IMR-90 (cell line): Measurements from ENCODE around the gene PPP3CA. TPM values are rescaled to one million over a fixed set of nuclear protein-coding genes. Genes with fewer than 3 reads are reported as not detected.

Experiments
- ATAC-seq: fragments of 200-7000 bp; cut with Tn5 transposase; 2 replicates; pipeline ENCODE4 v1.9.1; 2020; ENCODE audit warnings: low read depth, mild to moderate bottlenecking, moderate library complexity
- BruUV-seq: library from RNA; stranded (reverse); fragments of 400-500 nt; replicated peaks from 2 replicates; lab custom pipeline; 2021; lab: Mats Ljungman, UMichigan
- CTCF ChIA-PET: fragments of 300-600 bp; formaldehyde crosslinking; extraction: SDS; loops from one replicate; lab custom pipeline; 2021; ENCODE audit warnings: antibody characterized with exemption; lab: Yijun Ruan, JAX
- POLR2A ChIA-PET: fragments of 300-600 bp; sonication (Branson Sonifier 250); formaldehyde crosslinking; loops from one replicate; lab custom pipeline; 2022; ENCODE audit warnings: antibody characterized with exemption; ENCODE audit not compliant: unreplicated experiment; lab: Charles Lee
- DNase-seq: peaks from one replicate; pipeline ENCODE4 v3.0.0; 2013
- H2AFZ ChIP-seq: replicated peaks from 2 replicates; pipeline ENCODE3; 2013; ENCODE audit warnings: low read length, mild to moderate bottlenecking; ENCODE audit not compliant: poor library complexity
- H2AK5ac ChIP-seq: 2 replicates; pipeline ENCODE4 v1.6.1; 2013; ENCODE audit warnings: low read depth, low read length, inconsistent platforms
- H2AK9ac ChIP-seq: replicated peaks from 2 replicates; pipeline ENCODE3; 2013; ENCODE audit warnings: mild to moderate bottlenecking, low read depth, low read length, moderate library complexity; ENCODE audit not compliant: poor library complexity
- H2BK120ac ChIP-seq: 2 replicates; pipeline ENCODE4 v1.6.1; 2013; ENCODE audit warnings: low read depth, low read length, inconsistent platforms
- H2BK15ac ChIP-seq: 3 replicates; pipeline ENCODE4 v1.6.1; 2013; ENCODE audit warnings: low read depth, low read length, inconsistent platforms
- H2BK20ac ChIP-seq: 2 replicates; pipeline ENCODE4 v1.6.1; 2013; ENCODE audit warnings: low read depth, mild to moderate bottlenecking, inconsistent platforms, low read length, moderate library complexity
- H2BK5ac ChIP-seq: 2 replicates; pipeline ENCODE4 v1.6.1; 2013; ENCODE audit warnings: mild to moderate bottlenecking, low read depth, low read length, inconsistent platforms; ENCODE audit not compliant: poor library complexity, severe bottlenecking
- H3K14ac ChIP-seq: replicated peaks from 2 replicates; pipeline ENCODE4 v1.6.1; 2013; ENCODE audit warnings: low read depth, low read length, inconsistent platforms
- H3K18ac ChIP-seq: 2 replicates; pipeline ENCODE4 v1.6.1; 2013; ENCODE audit warnings: low read depth, low read length, control low read depth
- H3K23ac ChIP-seq: 2 replicates; pipeline ENCODE4 v1.6.1; 2013; ENCODE audit warnings: low read depth, low read length, inconsistent platforms
- H3K27ac ChIP-seq: 2 replicates; pipeline ENCODE4 v1.5.1; 2013; ENCODE audit warnings: mild to moderate bottlenecking, control low read depth, low read length; ENCODE audit not compliant: insufficient read depth
- H3K27me3 ChIP-seq: 2 replicates; pipeline ENCODE4 v1.6.1; 2013; ENCODE audit warnings: low read length; ENCODE audit not compliant: control insufficient read depth, insufficient read depth
- H3K36me3 ChIP-seq: 2 replicates; pipeline ENCODE4 v1.6.1; 2013; ENCODE audit warnings: low read length, mixed read lengths; ENCODE audit not compliant: control insufficient read depth, insufficient read depth
- H3K4ac ChIP-seq: 2 replicates; pipeline ENCODE4 v1.6.1; 2013; ENCODE audit warnings: low read depth, low read length, inconsistent platforms
- H3K4me1 ChIP-seq: 2 replicates; pipeline ENCODE4 v1.6.1; 2013; ENCODE audit warnings: low read length, mixed read lengths; ENCODE audit not compliant: control insufficient read depth, insufficient read depth
- H3K4me2 ChIP-seq: 2 replicates; pipeline ENCODE4 v1.6.1; 2013; ENCODE audit warnings: low read depth, mild to moderate bottlenecking, control low read depth, low read length, moderate library complexity
- H3K4me3 ChIP-seq: 2 replicates; pipeline ENCODE4 v1.5.1; 2013; ENCODE audit warnings: low read depth, mild to moderate bottlenecking, control low read depth, low read length, moderate library complexity; ENCODE audit not compliant: insufficient read depth
- H3K56ac ChIP-seq: 2 replicates; pipeline ENCODE4 v1.6.1; 2013; ENCODE audit warnings: low read length, inconsistent platforms; ENCODE audit not compliant: insufficient read depth; ENCODE audit errors: extremely low read depth
- H3K79me1 ChIP-seq, 2 experiments: 2 replicates each; pipeline ENCODE4 v1.6.1; 2013; ENCODE audit warnings: low read length in 2 of 2, inconsistent platforms in 1 of 2, low read depth in 1 of 2
- H3K9ac ChIP-seq: 2 replicates; pipeline ENCODE4 v1.6.1; 2013; ENCODE audit warnings: low read depth, low read length, control low read depth
- H3K9me1 ChIP-seq: 2 replicates; pipeline ENCODE4 v1.6.1; 2013; ENCODE audit warnings: low read length, inconsistent platforms; ENCODE audit not compliant: insufficient read depth
- H3K9me3 ChIP-seq: 2 replicates; pipeline ENCODE4 v1.6.1; 2013; ENCODE audit warnings: low read length; ENCODE audit not compliant: control insufficient read depth, insufficient read depth
- H4K20me1 ChIP-seq: 2 replicates; pipeline ENCODE4 v1.6.1; 2013; ENCODE audit warnings: low read length, inconsistent platforms; ENCODE audit not compliant: insufficient read depth
- H4K5ac ChIP-seq: 2 replicates; pipeline ENCODE4 v1.6.1; 2013; ENCODE audit warnings: mild to moderate bottlenecking, low read depth, low read length, control low read depth
- H4K8ac ChIP-seq, 2 experiments: 2 replicates each; pipeline ENCODE4 v1.6.1; 2013; ENCODE audit warnings: low read depth in 2 of 2, low read length in 2 of 2, control low read depth in 1 of 2, inconsistent platforms in 1 of 2
- H4K91ac ChIP-seq: 2 replicates; pipeline ENCODE4 v1.6.1; 2013; ENCODE audit warnings: low read depth, low read length, inconsistent platforms; ENCODE audit not compliant: insufficient read depth
- CHD1 ChIP-seq: IDR thresholded peaks from 2 replicates; pipeline ENCODE4 v1.6.1; 2012; ENCODE audit warnings: low read depth, low read length, improper control_type of control experiment
- FOS ChIP-seq: fragments of 150-350 bp; IDR thresholded peaks from 2 replicates; pipeline ENCODE4 v1.6.1; 2016; ENCODE audit warnings: low read depth, low read length
- MAFK ChIP-seq: IDR thresholded peaks from 2 replicates; pipeline ENCODE4 v1.6.1; 2012; ENCODE audit warnings: low read depth, low read length, improper control_type of control experiment
- MAZ ChIP-seq: IDR thresholded peaks from 2 replicates; pipeline ENCODE4 v1.6.1; 2012; ENCODE audit warnings: low read depth, mild to moderate bottlenecking, low read length, improper control_type of control experiment, moderate library complexity, borderline replicate concordance
- MXI1 ChIP-seq: IDR thresholded peaks from 2 replicates; pipeline ENCODE4 v1.6.1; 2012; ENCODE audit warnings: low read depth, mild to moderate bottlenecking, low read length, moderate library complexity, borderline replicate concordance
- POLR2A ChIP-seq: IDR thresholded peaks from 2 replicates; pipeline ENCODE4 v1.6.1; 2012; ENCODE audit warnings: mild to moderate bottlenecking, low read depth, low read length
- RAD21 ChIP-seq: IDR thresholded peaks from 2 replicates; pipeline ENCODE4 v1.6.1; 2012; ENCODE audit warnings: low read length, improper control_type of control experiment
- WGBS, 2 experiments: methylation state at CpG; one replicate each; pipeline versions ENCODE4 v1.1.5 to v1.1.7; 2013; ENCODE audit warnings: missing lambda C conversion rate in 2 of 2; ENCODE audit not compliant: insufficient read length in 1 of 2; ENCODE audit errors: extremely low coverage in 2 of 2; 5-methylcytosine and 5-hydroxymethylcytosine counted together
- dilution Hi-C: fragments of 300-500 bp; cut with HindIII; formaldehyde crosslinking; loops from one replicate; pipeline ENCODE4 v1.14.3; 2018; ENCODE audit warnings: low sequenced_read_pairs; ENCODE audit not compliant: unreplicated experiment
- in situ Hi-C: fragments of 300-500 bp; cut with MboI; formaldehyde crosslinking; loops from 3 replicates; pipeline ENCODE4 v1.14.3; 2019; ENCODE audit warnings: low sequenced_read_pairs, inconsistent platforms, mixed read lengths
- intact Hi-C: fragments of 100-400 bp; cut with micrococcal nuclease; formaldehyde crosslinking; loops from 2 replicates; pipeline ENCODE4 v1.10.0; 2022
- polyA plus RNA-seq, 3 experiments: library from polyadenylated mRNA; depleted of rRNA; stranded (reverse); fragments of >200 nt; gene quantifications; 2 replicates each; pipeline ENCODE4 v1.2.3, GENCODE V29; 2012; ENCODE audit warnings: low replicate concordance in 1 of 3
- total RNA-seq: library from RNA; depleted of rRNA; stranded (reverse); fragments of >200 nt; gene quantifications from 2 replicates; pipeline ENCODE4 v1.2.3, GENCODE V29; 2012
- TF ChIP-seq, protein P1 (sequence below): conservative IDR thresholded peaks from 2 replicates; pipeline ENCODE4 v1.5.1; 2012; ENCODE audit warnings: mild to moderate bottlenecking, low read depth, low read length, improper control_type of control experiment
- TF ChIP-seq, protein P2 (sequence below): fragments of 150-350 bp; IDR thresholded peaks from 2 replicates; pipeline ENCODE4 v1.6.1; 2016; ENCODE audit warnings: low read depth, mild to moderate bottlenecking, low read length, moderate library complexity, borderline replicate concordance
- TF ChIP-seq, protein P3 (sequence below): fragments of 150-350 bp; IDR thresholded peaks from 2 replicates; pipeline ENCODE4 v1.6.1; 2017; ENCODE audit warnings: mild to moderate bottlenecking, antibody characterized with exemption, low read length, low read depth

The PPP3CA gene
- total and polyA plus RNA-seq, 2 of the 4 experiments (the other 2 are of a cell fraction): 14.5 to 48.6 TPM

DNA sequence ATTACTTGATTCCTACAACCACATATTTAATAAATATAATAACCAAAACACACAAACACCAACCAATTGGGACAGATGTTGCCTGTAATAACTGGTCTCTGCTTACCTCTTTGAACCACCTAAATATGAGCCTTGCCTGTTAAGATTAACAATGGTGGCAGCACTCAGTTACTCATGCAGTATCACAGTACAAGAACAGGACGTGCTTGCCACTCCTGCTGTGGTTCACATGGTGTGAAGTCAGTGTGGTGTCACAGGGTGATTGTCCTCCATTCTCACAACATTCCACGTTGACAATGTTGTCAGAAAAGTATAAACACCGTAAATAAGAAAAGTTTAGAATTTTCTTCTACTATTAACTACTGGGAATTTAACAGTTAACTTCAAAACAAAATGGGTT lies 365.0 kb downstream of the PPP3CA start:
- H2BK15ac ChIP-seq: no peak overlapping the region
- H2BK5ac ChIP-seq: no peak overlapping the region
- no peak overlapping the region for H3K14ac ChIP-seq
- TF ChIP-seq RAD21 (no peak), CHD1 (no peak), FOS (no peak), MAFK (no peak), MXI1 (no peak), POLR2A (no peak), MAZ (no peak)
- TF ChIP-seq, protein P1, sequence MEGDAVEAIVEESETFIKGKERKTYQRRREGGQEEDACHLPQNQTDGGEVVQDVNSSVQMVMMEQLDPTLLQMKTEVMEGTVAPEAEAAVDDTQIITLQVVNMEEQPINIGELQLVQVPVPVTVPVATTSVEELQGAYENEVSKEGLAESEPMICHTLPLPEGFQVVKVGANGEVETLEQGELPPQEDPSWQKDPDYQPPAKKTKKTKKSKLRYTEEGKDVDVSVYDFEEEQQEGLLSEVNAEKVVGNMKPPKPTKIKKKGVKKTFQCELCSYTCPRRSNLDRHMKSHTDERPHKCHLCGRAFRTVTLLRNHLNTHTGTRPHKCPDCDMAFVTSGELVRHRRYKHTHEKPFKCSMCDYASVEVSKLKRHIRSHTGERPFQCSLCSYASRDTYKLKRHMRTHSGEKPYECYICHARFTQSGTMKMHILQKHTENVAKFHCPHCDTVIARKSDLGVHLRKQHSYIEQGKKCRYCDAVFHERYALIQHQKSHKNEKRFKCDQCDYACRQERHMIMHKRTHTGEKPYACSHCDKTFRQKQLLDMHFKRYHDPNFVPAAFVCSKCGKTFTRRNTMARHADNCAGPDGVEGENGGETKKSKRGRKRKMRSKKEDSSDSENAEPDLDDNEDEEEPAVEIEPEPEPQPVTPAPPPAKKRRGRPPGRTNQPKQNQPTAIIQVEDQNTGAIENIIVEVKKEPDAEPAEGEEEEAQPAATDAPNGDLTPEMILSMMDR: no peak
- TF ChIP-seq, protein P2, sequence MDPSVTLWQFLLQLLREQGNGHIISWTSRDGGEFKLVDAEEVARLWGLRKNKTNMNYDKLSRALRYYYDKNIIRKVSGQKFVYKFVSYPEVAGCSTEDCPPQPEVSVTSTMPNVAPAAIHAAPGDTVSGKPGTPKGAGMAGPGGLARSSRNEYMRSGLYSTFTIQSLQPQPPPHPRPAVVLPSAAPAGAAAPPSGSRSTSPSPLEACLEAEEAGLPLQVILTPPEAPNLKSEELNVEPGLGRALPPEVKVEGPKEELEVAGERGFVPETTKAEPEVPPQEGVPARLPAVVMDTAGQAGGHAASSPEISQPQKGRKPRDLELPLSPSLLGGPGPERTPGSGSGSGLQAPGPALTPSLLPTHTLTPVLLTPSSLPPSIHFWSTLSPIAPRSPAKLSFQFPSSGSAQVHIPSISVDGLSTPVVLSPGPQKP: no peak
- TF ChIP-seq, protein P3, sequence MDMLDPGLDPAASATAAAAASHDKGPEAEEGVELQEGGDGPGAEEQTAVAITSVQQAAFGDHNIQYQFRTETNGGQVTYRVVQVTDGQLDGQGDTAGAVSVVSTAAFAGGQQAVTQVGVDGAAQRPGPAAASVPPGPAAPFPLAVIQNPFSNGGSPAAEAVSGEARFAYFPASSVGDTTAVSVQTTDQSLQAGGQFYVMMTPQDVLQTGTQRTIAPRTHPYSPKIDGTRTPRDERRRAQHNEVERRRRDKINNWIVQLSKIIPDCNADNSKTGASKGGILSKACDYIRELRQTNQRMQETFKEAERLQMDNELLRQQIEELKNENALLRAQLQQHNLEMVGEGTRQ: no peak
- intact Hi-C loops (no loop called here), in situ Hi-C loops (no loop called here), dilution Hi-C loops (no loop called here)
- no peaks in the 10 kb centered on the region for H3K79me1 ChIP-seq
- H3K4me1 ChIP-seq: no peaks in the 10 kb centered on the region
- no peak overlapping the region for H4K8ac ChIP-seq
- no peak overlapping the region for H2AK5ac ChIP-seq
- no peak overlapping the region for H2AFZ ChIP-seq
- ATAC-seq: no peak
- no CpG with 5 or more reads among the region's 3 CpGs for WGBS, 2 experiments
- no peaks in the 10 kb centered on the region for H3K36me3 ChIP-seq
- H3K27ac ChIP-seq: no peak overlapping the region
- H2AK9ac ChIP-seq: no peak overlapping the region
- no peak overlapping the region for H2BK120ac ChIP-seq
- POLR2A ChIA-PET: no interaction called here
- CTCF ChIA-PET: interaction anchor here (0.8 kb wide), 1 partner anchor 387 kb away, joined by 7 read pairs; no protein-coding TSS in a partner anchor
- H3K23ac ChIP-seq: no peak overlapping the region
- H3K9me3 ChIP-seq: no peaks in the 10 kb centered on the region
- H4K20me1 ChIP-seq: no peaks in the 10 kb centered on the region
- H3K9ac ChIP-seq: no peak overlapping the region
- H3K9me1 ChIP-seq: no peaks in the 10 kb centered on the region
- no peak overlapping the region for H3K56ac ChIP-seq
- no peak overlapping the region for H2BK20ac ChIP-seq
- H3K27me3 ChIP-seq: peaks cover 2% of the 10 kb centered on the region; the same call in 1 of the 2 replicates
- no peak overlapping the region for H3K4me2 ChIP-seq
- no TSS peak for BruUV-seq
- no peak overlapping the region for H4K5ac ChIP-seq
- DNase-seq: no peak
- H3K18ac ChIP-seq: no peak overlapping the region
- H3K4ac ChIP-seq: no peak overlapping the region
- H3K4me3 ChIP-seq: no peak overlapping the region
- H4K91ac ChIP-seq: no peak overlapping the region
